ENCODE data around the gene CDCP2.

DNA sequence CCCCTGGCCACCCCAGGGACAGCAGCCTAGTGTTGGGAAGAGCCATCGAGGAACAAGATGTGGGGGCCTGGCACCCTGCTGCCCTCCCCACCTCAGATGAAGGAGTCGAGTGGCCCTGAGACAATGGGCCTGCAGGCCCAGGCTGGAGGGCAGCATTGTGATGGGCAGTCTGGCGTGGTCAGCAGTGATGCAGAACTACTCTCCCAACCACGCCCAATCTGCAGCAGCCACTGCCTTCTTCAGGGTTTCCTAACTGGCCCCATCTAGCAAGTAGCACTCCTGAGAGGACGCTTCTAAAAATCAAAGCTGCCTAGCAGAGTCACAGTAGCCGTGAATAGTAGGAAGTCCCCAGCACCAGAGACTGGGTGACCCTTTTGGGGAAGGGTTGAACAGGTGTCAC, 18.5 kb downstream of the CDCP2 start:
- no peak for TF ChIP-seq POLR2A (IDR thresholded peaks at IDR 0.05)
- TF ChIP-seq CTCF (IDR thresholded peaks at IDR 0.05) = no peak
- no peak for TF ChIP-seq POLR2AphosphoS5 (IDR thresholded peaks at IDR 0.05)
- TF ChIP-seq EP300 (IDR thresholded peaks at IDR 0.05) = no peak

All from sigmoid colon (tissue), 4 donors.